A673 (cell line): ENCODE results near the gene CREB3L1. TPM values are rescaled to one million over a fixed set of nuclear protein-coding genes. Genes with fewer than 3 reads are reported as not detected.
A peak's percentile ranks its signal among the peaks of the same experiment; 100 is the strongest.

Source experiments
- BruUV-seq: library from RNA; stranded (reverse); fragments of 400-500 nt; replicated peaks from 2 replicates; lab custom pipeline; 2021; lab: Mats Ljungman, UMichigan
- CTCF ChIA-PET: fragments of 300-600 bp; sonication (Branson Sonifier 250); formaldehyde crosslinking; loops from one replicate; lab custom pipeline; 2022; ENCODE audit warnings: antibody characterized with exemption; lab: Charles Lee
- POLR2A ChIA-PET: fragments of 300-600 bp; sonication (Branson Sonifier 250); formaldehyde crosslinking; loops from one replicate; lab custom pipeline; 2022; ENCODE audit warnings: antibody characterized with exemption; ENCODE audit not compliant: low non-redundant PET; lab: Charles Lee
- DNase-seq: peaks from one replicate; pipeline ENCODE4 v3.0.0-alpha.2; 2015; ENCODE audit warnings: low spot score
- H3K27ac ChIP-seq: fragments of 200-600 bp; sonication (generic); 2 replicates; pipeline ENCODE4 v1.5.1; 2016; ENCODE audit warnings: mixed run types, low read depth, mild to moderate bottlenecking, mixed read lengths, antibody characterized with exemption, low read length; ENCODE audit not compliant: poor library complexity, severe bottlenecking
- H3K27me3 ChIP-seq: fragments of 200-600 bp; sonication (generic); replicated peaks from 2 replicates; pipeline ENCODE4 v1.6.1; 2017; ENCODE audit warnings: mixed run types, low read depth, mild to moderate bottlenecking, mixed read lengths, antibody characterized with exemption, low read length; ENCODE audit not compliant: insufficient read depth, poor library complexity
- H3K36me3 ChIP-seq: fragments of 200-600 bp; sonication (generic); 2 replicates; pipeline ENCODE4 v1.6.1; 2016; ENCODE audit warnings: mixed run types, mild to moderate bottlenecking, mixed read lengths, antibody characterized with exemption, low read length; ENCODE audit not compliant: insufficient read depth, poor library complexity, severe bottlenecking
- H3K4me1 ChIP-seq: fragments of 200-600 bp; sonication (generic); 2 replicates; pipeline ENCODE4 v1.6.1; 2017; ENCODE audit warnings: mixed run types, mild to moderate bottlenecking, mixed read lengths, antibody characterized with exemption, low read length; ENCODE audit not compliant: insufficient read depth, poor library complexity, severe bottlenecking
- H3K4me3 ChIP-seq: fragments of 200-600 bp; sonication (generic); 2 replicates; pipeline ENCODE4 v1.5.1; 2016; ENCODE audit warnings: low read depth, mixed run types, mild to moderate bottlenecking, mixed read lengths, low read length; ENCODE audit not compliant: poor library complexity, severe bottlenecking
- H3K9me3 ChIP-seq: fragments of 200-600 bp; sonication (generic); 2 replicates; pipeline ENCODE4 v1.6.1; 2016; ENCODE audit warnings: mixed run types, low read depth, mild to moderate bottlenecking, mixed read lengths, antibody characterized with exemption, low read length; ENCODE audit not compliant: poor library complexity, severe bottlenecking
- EZH2 ChIP-seq: fragments of 200-600 bp; sonication (generic); IDR thresholded peaks from 2 replicates; pipeline ENCODE4 v1.6.1; 2017; ENCODE audit warnings: borderline replicate concordance, low read depth, mild to moderate bottlenecking, mixed read lengths, antibody characterized with exemption, low read length; ENCODE audit not compliant: poor library complexity, severe bottlenecking
- intact Hi-C: fragments of 100-400 bp; cut with micrococcal nuclease; formaldehyde crosslinking; loops from one replicate; pipeline ENCODE4 v1.10.0; 2022; ENCODE audit not compliant: unreplicated experiment
- total RNA-seq: library from RNA; stranded (reverse); gene quantifications from 2 replicates; pipeline ENCODE4 v1.2.3, GENCODE V29; 2021
- TF ChIP-seq, protein P1 (sequence below): fragments of 300-800, 200-600 bp; sonication (generic); conservative IDR thresholded peaks from 2 replicates; pipeline ENCODE4 v1.5.1; 2017; ENCODE audit warnings: low read depth, mild to moderate bottlenecking, antibody characterized with exemption, low read length, moderate library complexity, mixed read lengths

CREB3L1 gene
- total RNA-seq, 1 experiment from 2014 or later: 3.5 TPM

DNA sequence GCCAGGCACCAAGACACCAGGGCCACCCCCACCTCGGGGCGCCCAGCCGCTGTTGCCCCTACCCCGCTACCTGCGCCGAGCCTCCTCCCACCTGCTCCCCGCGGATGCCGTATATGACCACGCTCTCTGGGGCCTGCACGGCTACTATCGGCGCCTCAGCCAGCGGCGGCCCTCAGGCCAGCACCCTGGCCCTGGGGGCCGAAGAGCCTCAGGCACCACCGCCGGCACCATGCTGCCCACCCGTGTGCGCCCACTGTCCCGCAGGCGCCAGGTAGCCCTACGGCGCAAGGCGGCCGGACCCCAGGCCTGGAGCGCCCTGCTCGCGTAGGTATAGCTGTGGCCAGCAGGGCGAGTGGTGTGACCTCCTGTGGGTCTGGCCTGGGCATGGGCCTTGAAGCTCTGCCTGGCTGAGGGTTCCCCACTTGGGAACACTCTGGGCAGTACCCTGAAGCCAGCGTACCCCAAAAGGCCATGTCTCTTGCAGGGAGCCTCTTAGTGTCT is 89.2 kb downstream of the CREB3L1 start:
- ChIA-PET CTCF (interaction anchor here (0.6 to 1.7 kb wide), 4 partner anchors 14 to 20 kb away, joined by 4 to 5 read pairs (median 5); partner anchors contain the start of gene DGKZ), POLR2A (no interaction called here)
- intact Hi-C loops: no loop called here
- Histone ChIP-seq H3K36me3 (peaks cover 19% of the 10 kb centered on the region), H3K9me3 (no peaks in the 10 kb centered on the region), H3K27ac (peak overlapping the region; percentile 47), H3K4me1 (peaks cover 21% of the 10 kb centered on the region), H3K27me3 (no peaks in the 10 kb centered on the region), H3K4me3 (no peak overlapping the region)
- TF ChIP-seq EZH2: no peak
- TF ChIP-seq, protein P1, sequence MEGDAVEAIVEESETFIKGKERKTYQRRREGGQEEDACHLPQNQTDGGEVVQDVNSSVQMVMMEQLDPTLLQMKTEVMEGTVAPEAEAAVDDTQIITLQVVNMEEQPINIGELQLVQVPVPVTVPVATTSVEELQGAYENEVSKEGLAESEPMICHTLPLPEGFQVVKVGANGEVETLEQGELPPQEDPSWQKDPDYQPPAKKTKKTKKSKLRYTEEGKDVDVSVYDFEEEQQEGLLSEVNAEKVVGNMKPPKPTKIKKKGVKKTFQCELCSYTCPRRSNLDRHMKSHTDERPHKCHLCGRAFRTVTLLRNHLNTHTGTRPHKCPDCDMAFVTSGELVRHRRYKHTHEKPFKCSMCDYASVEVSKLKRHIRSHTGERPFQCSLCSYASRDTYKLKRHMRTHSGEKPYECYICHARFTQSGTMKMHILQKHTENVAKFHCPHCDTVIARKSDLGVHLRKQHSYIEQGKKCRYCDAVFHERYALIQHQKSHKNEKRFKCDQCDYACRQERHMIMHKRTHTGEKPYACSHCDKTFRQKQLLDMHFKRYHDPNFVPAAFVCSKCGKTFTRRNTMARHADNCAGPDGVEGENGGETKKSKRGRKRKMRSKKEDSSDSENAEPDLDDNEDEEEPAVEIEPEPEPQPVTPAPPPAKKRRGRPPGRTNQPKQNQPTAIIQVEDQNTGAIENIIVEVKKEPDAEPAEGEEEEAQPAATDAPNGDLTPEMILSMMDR: no peak
- BruUV-seq: no TSS peak
- no peak for DNase-seq

DNA sequence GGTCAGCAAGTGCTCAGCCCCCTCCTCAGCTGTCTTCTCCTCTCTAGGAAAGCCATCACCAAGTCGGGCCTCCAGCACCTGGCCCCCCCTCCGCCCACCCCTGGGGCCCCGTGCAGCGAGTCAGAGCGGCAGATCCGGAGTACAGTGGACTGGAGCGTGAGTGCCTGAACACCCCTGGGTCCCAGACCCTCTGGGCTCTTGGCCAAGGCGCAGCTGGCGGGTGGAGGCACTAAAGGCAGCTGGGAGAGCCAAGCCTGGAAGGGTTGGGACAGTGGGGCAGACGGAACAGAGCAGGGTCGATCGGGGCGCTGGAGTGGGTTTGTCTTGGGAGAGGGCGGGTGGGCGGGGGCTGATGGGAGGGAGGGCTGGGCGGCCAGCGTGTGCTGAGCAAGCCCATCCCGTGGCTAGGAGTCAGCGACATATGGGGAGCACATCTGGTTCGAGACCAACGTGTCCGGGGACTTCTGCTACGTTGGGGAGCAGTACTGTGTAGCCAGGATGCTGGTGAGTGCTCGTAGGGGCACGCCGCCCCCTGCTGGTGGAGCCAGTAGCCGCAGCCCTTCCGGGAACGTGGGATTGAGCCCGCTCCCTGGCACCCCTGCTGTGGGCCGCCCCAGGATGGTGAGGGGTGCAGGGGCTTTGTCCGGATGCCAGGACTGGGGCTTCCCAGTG is 89.9 kb downstream of the CREB3L1 start:
- BruUV-seq: no TSS peak
- H3K36me3 ChIP-seq: peaks cover 23% of the 10 kb centered on the region
- H3K9me3 ChIP-seq: no peaks in the 10 kb centered on the region
- no peak overlapping the region for H3K4me3 ChIP-seq
- intact Hi-C loops: no loop called here
- no peak overlapping the region for H3K27ac ChIP-seq
- POLR2A ChIA-PET: no interaction called here
- H3K27me3 ChIP-seq: no peaks in the 10 kb centered on the region
- no peak for TF ChIP-seq EZH2
- TF ChIP-seq, protein P1: peak; percentile 98
- H3K4me1 ChIP-seq: peaks cover 14% of the 10 kb centered on the region
- CTCF ChIA-PET: interaction anchor here (0.6 to 1.3 kb wide), 3 partner anchors 15 to 20 kb away, joined by 4 to 5 read pairs (median 5); partner anchors contain the start of gene DGKZ
- DNase-seq: peak; percentile 88

DNA sequence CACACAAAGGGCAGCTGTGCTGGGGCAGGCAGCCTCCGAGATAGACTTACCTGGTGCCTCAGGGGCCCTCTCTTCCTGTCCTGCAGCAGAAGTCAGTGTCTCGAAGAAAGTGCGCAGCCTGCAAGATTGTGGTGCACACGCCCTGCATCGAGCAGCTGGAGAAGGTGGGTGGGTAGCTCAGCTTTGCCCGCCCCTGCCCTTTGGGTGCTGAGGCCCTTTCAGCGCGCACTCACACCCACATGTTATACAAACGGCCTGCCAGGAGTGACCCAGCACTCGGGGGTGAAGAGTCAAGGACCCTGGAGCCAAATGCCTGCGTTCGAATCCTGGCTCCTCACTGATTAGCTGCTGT is 90.4 kb downstream of the CREB3L1 start:
- ChIA-PET CTCF (interaction anchor here (1.3 kb wide), 1 partner anchor 16 kb away, joined by 5 read pairs; no protein-coding TSS in a partner anchor), POLR2A (no interaction called here)
- TF ChIP-seq, protein P1: no peak; the same call in 1 of the 2 replicates
- no peak for TF ChIP-seq EZH2
- no peak overlapping the region for H3K4me3 ChIP-seq
- BruUV-seq: no TSS peak
- H3K27me3 ChIP-seq: no peaks in the 10 kb centered on the region
- H3K9me3 ChIP-seq: no peaks in the 10 kb centered on the region
- peaks cover 28% of the 10 kb centered on the region for H3K36me3 ChIP-seq
- intact Hi-C loops: loop anchor here (2.0 kb wide), 1 partner anchor 129 kb away; no protein-coding TSS in a partner anchor
- no peak for DNase-seq
- peaks cover 13% of the 10 kb centered on the region for H3K4me1 ChIP-seq
- H3K27ac ChIP-seq: no peak overlapping the region
